T47D (cell line): Measurements from ENCODE around the gene GPR55.

Experiments used
- DNase-seq, 2 experiments: peaks; one replicate each; pipeline versions ENCODE4 v3.0.0 to v3.0.0-alpha.2; 2011 to 2012; ENCODE audit warnings: low read depth in 1 of 2, low spot score in 1 of 2
- JUND ChIP-seq: IDR thresholded peaks from 2 replicates; pipeline ENCODE4 v1.6.1; 2012; ENCODE audit warnings: low read depth
- in situ Hi-C: cut with HindIII; loops from 2 replicates; pipeline ENCODE4 v1.10.0; 2016; ENCODE audit warnings: low sequenced_read_pairs, low pct_unique_long_range_greater_than_20kb

GPR55 gene

DNA sequence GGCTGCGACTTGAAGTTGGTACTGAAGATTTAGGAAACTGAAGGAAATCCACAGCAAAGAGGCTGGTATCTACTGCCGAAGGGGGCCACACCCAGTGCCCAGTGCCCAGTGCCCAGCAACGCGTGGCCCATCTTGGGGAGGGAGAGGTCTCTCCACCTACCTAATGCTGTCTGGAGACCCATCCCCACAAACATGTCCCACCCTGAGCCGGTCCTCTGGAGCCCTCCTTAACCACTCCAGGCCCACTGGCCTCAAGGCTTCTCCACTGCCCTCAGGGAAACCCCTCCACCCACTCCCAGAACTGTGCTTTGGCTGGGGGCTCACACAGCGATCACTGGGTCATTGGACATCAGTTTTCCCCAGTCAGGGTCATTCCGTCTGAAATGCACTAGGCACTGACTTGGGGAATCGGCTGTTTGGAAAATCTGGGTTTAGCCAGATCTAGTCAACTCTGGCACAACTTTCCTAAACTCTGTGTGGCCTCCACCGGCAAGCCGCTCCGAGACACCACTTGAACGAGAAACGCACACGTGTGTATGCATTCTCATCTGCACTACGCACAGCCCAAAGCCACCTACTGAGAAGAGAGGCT lies 20.1 kb downstream of the GPR55 start:
- no peak for TF ChIP-seq JUND
- in situ Hi-C loops, result no loop called here
- no peak for DNase-seq

- in situ Hi-C loops, result no loop called here
- no peak for DNase-seq
Observed at GRCh38 chr2:230903231-230904150, 21.6 kb downstream of the GPR55 start.

GRCh38 chr2:230902180-230902899 lies 22.7 kb downstream of the GPR55 start:
- in situ Hi-C loops, result no loop called here
- peak; percentile 63 to 70 for DNase-seq
- no peak for TF ChIP-seq JUND

More at GRCh38 chr2:230903231-230904150, 21.6 kb downstream of the GPR55 start:
- no peak for TF ChIP-seq JUND

- no peak for TF ChIP-seq JUND
- DNase-seq, result no peak
- in situ Hi-C loops, result no loop called here
Observed at GRCh38 chr2:230901006-230901405, 24.0 kb downstream of the GPR55 start.

GRCh38 chr2:230900336-230900995 lies 24.6 kb downstream of the GPR55 start:
- in situ Hi-C loops, result no loop called here

DNA sequence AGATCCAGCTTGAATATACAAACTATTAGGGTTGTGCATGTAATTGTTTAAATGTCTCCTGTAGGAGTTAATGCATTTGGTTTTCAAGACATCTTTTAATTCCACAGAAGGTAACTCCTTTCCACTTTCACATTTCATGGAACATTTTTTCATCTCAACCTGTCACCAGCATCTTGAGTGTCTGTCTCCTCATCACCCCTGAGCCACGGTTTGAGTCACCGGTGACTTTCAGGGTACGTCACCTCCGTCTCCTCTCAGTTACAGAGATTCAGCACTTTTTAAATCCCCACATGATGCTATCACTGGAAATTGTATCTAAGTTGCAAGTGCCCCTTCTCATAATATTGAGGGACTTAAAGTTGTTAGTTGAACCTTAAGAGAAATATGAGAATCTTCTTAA lies 25.3 kb downstream of the GPR55 start:
- DNase-seq, result no peak
- in situ Hi-C loops, result no loop called here
- no peak for TF ChIP-seq JUND

More at GRCh38 chr2:230900336-230900995, 24.6 kb downstream of the GPR55 start:
- DNase-seq, result no peak
- no peak for TF ChIP-seq JUND

DNA sequence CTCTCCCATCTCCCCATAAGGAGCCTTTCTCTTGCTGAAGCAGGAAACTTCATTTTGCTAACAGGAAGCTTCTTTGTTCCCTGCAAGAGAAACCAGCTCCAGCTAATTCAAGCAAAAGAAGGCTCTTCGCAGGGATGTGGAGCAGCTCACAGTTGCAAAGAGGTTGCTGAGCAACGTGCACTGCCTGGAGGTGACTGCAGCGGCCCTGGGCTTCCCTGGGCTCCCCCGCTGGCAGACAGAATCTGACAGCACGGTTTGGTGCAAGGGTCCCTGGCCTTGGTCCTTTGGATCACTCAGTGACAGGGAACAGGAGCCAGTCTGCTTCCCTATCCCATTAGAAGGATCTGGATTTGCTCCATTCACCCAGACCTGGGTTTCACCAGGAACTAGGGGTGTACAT lies 25.8 kb downstream of the GPR55 start:
- TF ChIP-seq JUND, result no peak
- DNase-seq, result no peak
- in situ Hi-C loops, result no loop called here

DNA sequence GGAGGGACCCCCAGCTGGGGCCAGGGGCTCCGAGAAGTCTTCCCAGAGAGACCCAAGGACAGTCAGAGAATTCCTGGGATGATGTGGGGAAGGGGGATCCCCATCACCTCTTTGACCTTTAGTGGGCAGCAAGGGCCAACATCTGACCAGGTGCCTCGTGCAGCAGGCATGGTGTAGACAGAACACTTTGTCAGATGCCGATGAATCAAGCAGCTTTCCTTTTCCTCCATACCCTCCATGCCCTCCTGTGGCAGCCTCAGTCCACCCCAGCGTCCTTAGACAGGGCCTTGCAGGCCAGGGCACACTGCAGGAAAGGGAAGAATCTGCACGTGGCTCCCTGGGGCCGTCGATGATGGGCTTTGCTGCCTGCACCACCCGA lies 26.3 kb downstream of the GPR55 start:
- in situ Hi-C loops, result no loop called here

GRCh38 chr2:230898016-230898712 lies 26.9 kb downstream of the GPR55 start:
- no peak for TF ChIP-seq JUND
- in situ Hi-C loops, result no loop called here
- no peak for DNase-seq

More for the DNA sequence above, 26.3 kb downstream of the GPR55 start:
- TF ChIP-seq JUND, result no peak
- DNase-seq, result no peak

DNA sequence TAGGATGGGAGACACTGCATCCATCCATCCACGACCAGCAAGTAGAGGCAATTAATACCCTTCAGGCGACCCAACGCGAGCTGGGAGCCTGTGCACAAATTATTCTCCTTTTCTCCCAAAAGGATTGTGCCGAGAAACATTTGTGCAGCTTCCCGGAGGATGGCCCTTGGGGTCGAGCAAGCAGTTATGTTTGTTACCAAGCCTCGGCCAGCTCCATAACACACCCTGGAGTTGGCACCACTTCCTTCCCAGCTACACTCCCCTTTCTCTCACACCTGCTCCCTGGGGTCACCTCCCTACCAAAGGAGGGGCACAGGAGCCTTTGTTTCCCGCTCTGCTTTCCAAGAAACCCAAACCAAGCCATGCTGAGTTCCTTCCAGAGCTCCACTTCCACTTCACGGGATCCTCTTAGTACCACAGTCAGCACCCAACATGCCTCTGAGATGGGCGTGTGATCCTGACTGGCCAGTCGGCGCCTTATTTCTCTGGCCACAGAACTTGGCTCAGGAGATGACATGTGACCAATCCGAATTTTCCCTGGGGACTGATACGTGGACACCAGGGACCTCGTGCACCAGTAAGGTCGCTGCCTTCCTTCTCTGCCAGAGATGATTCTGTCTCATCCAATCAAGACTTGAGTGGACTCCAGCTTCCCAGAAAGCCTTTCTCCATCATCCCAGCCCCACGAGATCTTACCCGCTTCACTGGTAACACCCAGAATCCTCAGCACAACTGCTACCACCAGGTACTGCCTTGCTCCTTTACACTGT lies 28.5 kb downstream of the GPR55 start:
- in situ Hi-C loops, result no loop called here
- TF ChIP-seq JUND, result no peak
- no peak for DNase-seq
